IPS DF 6.9 (cell line): ENCODE measurements around the gene SYNPO2L.
"Not testable (repeated sequence)": the region's sequence is repeated elsewhere in the genome, so short reads cannot be mapped to it uniquely, and the experiment has no call there.

ENCODE experiments used
- DNase-seq: peaks from one replicate; pipeline ENCODE4 v3.0.0-alpha.2; 2013; ENCODE audit warnings: low read depth, low spot score
- H3K27ac ChIP-seq: one replicate; pipeline ENCODE4 v1.5.1; 2013; ENCODE audit warnings: low read length, control low read depth
- H3K27me3 ChIP-seq: 2 replicates; pipeline ENCODE4 v1.6.1; 2013; ENCODE audit warnings: mild to moderate bottlenecking, low read length; ENCODE audit not compliant: control insufficient read depth, insufficient read depth
- H3K36me3 ChIP-seq: 2 replicates; pipeline ENCODE4 v1.6.1; 2013; ENCODE audit warnings: low read length; ENCODE audit not compliant: control insufficient read depth, insufficient read depth
- H3K4me1 ChIP-seq: 2 replicates; pipeline ENCODE4 v1.6.1; 2013; ENCODE audit warnings: low read length; ENCODE audit not compliant: control insufficient read depth, insufficient read depth
- H3K4me3 ChIP-seq: 2 replicates; pipeline ENCODE4 v1.5.1; 2013; ENCODE audit warnings: mild to moderate bottlenecking, low read length
- H3K9me3 ChIP-seq: 2 replicates; pipeline ENCODE4 v1.6.1; 2013; ENCODE audit warnings: low read length, inconsistent platforms; ENCODE audit not compliant: control insufficient read depth, insufficient read depth
- WGBS: extraction: QIAGEN DNeasy Blood & Tissue Kit; methylation state at CpG from one replicate; pipeline ENCODE4 v1.1.7; 2013; ENCODE audit warnings: mixed read lengths, missing lambda C conversion rate; ENCODE audit not compliant: insufficient read length, insufficient coverage; 5-methylcytosine and 5-hydroxymethylcytosine counted together

SYNPO2L gene

GRCh38 chr10:73666153-73666809 is 10.5 kb upstream of the SYNPO2L start:
- DNase-seq, H3K27ac ChIP-seq, H3K9me3 ChIP-seq, H3K36me3 ChIP-seq, H3K27me3 ChIP-seq, H3K4me1 ChIP-seq, H3K4me3 ChIP-seq: not testable (repeated sequence)
- no CpG with 5 or more reads among the region's 5 CpGs for WGBS

- H3K27me3 ChIP-seq, H3K36me3 ChIP-seq, H3K4me1 ChIP-seq, H3K9me3 ChIP-seq, DNase-seq, H3K27ac ChIP-seq, H3K4me3 ChIP-seq: not testable (repeated sequence)
- no CpG with 5 or more reads among the region's 3 CpGs for WGBS
Observed at GRCh38 chr10:73665581-73665980, 9.8 kb upstream of the SYNPO2L start.

- whole genome bisulfite sequencing, result no CpG with 5 or more reads among the region's 13 CpGs
- H3K27me3 ChIP-seq, DNase-seq, H3K4me3 ChIP-seq, H3K36me3 ChIP-seq, H3K4me1 ChIP-seq, H3K9me3 ChIP-seq, H3K27ac ChIP-seq: not testable (repeated sequence)
Observed at GRCh38 chr10:73664156-73665040, 8.6 kb upstream of the SYNPO2L start.

- H3K36me3 ChIP-seq, DNase-seq, H3K27ac ChIP-seq, H3K4me3 ChIP-seq, H3K4me1 ChIP-seq, H3K9me3 ChIP-seq, H3K27me3 ChIP-seq: not testable (repeated sequence)
- WGBS, result no CpG with 5 or more reads among the region's 10 CpGs
Observed at GRCh38 chr10:73663621-73664020, 7.8 kb upstream of the SYNPO2L start.

- no CpG with 5 or more reads among the region's 7 CpGs for WGBS
- not testable (repeated sequence) for H3K4me1 ChIP-seq, H3K9me3 ChIP-seq, DNase-seq, H3K27ac ChIP-seq, H3K4me3 ChIP-seq, H3K36me3 ChIP-seq, H3K27me3 ChIP-seq
Observed at GRCh38 chr10:73662705-73663104, 6.9 kb upstream of the SYNPO2L start.

- Histone ChIP-seq H3K4me1 (no peaks in the 10 kb centered on the region), H3K4me3 (no peak overlapping the region), H3K27me3 (no peaks in the 10 kb centered on the region), H3K36me3 (no peaks in the 10 kb centered on the region), H3K27ac (no peak overlapping the region), H3K9me3 (no peaks in the 10 kb centered on the region)
- DNase-seq, result no peak
- WGBS, result no CpG with 5 or more reads among the region's 12 CpGs
Observed at GRCh38 chr10:73655257-73655989, 406 bp downstream of the SYNPO2L start.

- no peak for DNase-seq
- no peaks in the 10 kb centered on the region for H3K36me3 ChIP-seq
- no peak overlapping the region for H3K27ac ChIP-seq
- WGBS, result no CpG with 5 or more reads among the region's 3 CpGs
- no peaks in the 10 kb centered on the region for H3K4me1 ChIP-seq
- H3K27me3 ChIP-seq, result no peaks in the 10 kb centered on the region
- H3K4me3 ChIP-seq, result no peak overlapping the region
- no peaks in the 10 kb centered on the region for H3K9me3 ChIP-seq
Observed at GRCh38 chr10:73653701-73654100, 2.1 kb downstream of the SYNPO2L start.

- H3K9me3 ChIP-seq, result no peaks in the 10 kb centered on the region
- H3K27me3 ChIP-seq, result no peaks in the 10 kb centered on the region
- no peak for DNase-seq
- H3K4me1 ChIP-seq, result 0 out of 2 replicates have a peak, but pooled peaks cover 2% of the 10 kb centered on the region
- H3K27ac ChIP-seq, result no peak overlapping the region
- no peaks in the 10 kb centered on the region; the same call in 1 of the 2 replicates for H3K36me3 ChIP-seq
- no peak overlapping the region for H3K4me3 ChIP-seq
- no CpG with 5 or more reads among the region's 11 CpGs for WGBS
Observed at GRCh38 chr10:73653195-73653594, 2.6 kb downstream of the SYNPO2L start.

GRCh38 chr10:73650537-73651331 is 5.1 kb downstream of the SYNPO2L start:
- no peak overlapping the region for H3K4me3 ChIP-seq
- no peak overlapping the region for H3K27ac ChIP-seq
- 0 out of 2 replicates have a peak, but pooled peaks cover 2% of the 10 kb centered on the region for H3K4me1 ChIP-seq
- WGBS, result no CpG with 5 or more reads among the region's 5 CpGs
- no peaks in the 10 kb centered on the region for H3K27me3 ChIP-seq
- no peaks in the 10 kb centered on the region; the same call in 1 of the 2 replicates for H3K36me3 ChIP-seq
- no peaks in the 10 kb centered on the region for H3K9me3 ChIP-seq
- DNase-seq, result no peak
